OCI-M1 (cell line): ENCODE results near the gene ENOX1.

Source experiments
- DNase-seq: peaks from one replicate; lab custom pipeline; 2025; lab: John Stamatoyannopoulos, UW

The ENOX1 gene

GRCh38 chr13:43785650-43786471 is 911 bp downstream of the ENOX1 start:
- DNase-seq = no peak

- DNase-seq = no peak
Measured at GRCh38 chr13:43785261-43785649, 1.5 kb downstream of the ENOX1 start.

GRCh38 chr13:43784496-43784895 is 2.3 kb downstream of the ENOX1 start:
- DNase-seq = no peak

GRCh38 chr13:43783820-43784219 is 3.0 kb downstream of the ENOX1 start:
- no peak for DNase-seq

GRCh38 chr13:43782686-43783085 is 4.1 kb downstream of the ENOX1 start:
- DNase-seq = no peak

- DNase-seq = no peak
Measured at GRCh38 chr13:43780666-43781065, 6.1 kb downstream of the ENOX1 start.

- no peak for DNase-seq
Measured at GRCh38 chr13:43776501-43777079, 10.2 kb downstream of the ENOX1 start.

GRCh38 chr13:43776006-43776405 is 10.8 kb downstream of the ENOX1 start:
- DNase-seq = no peak

GRCh38 chr13:43773602-43774001 is 13.2 kb downstream of the ENOX1 start:
- DNase-seq = no peak

- DNase-seq = no peak
Measured at GRCh38 chr13:43770871-43771270, 15.9 kb downstream of the ENOX1 start.

- DNase-seq = no peak
Measured at GRCh38 chr13:43769529-43769928, 17.2 kb downstream of the ENOX1 start.

GRCh38 chr13:43767341-43767931 is 19.3 kb downstream of the ENOX1 start:
- no peak for DNase-seq

GRCh38 chr13:43766725-43767124 is 20.0 kb downstream of the ENOX1 start:
- DNase-seq = no peak

GRCh38 chr13:43764349-43764748 is 22.4 kb downstream of the ENOX1 start:
- DNase-seq = no peak

GRCh38 chr13:43763143-43763759 is 23.5 kb downstream of the ENOX1 start:
- DNase-seq = no peak

- no peak for DNase-seq
Measured at GRCh38 chr13:43761616-43762315, 25.0 kb downstream of the ENOX1 start.

GRCh38 chr13:43760257-43760656 is 26.5 kb downstream of the ENOX1 start:
- DNase-seq = no peak

GRCh38 chr13:43758834-43759233 is 27.9 kb downstream of the ENOX1 start:
- peak; percentile 57 for DNase-seq

- DNase-seq = no peak
Measured at GRCh38 chr13:43757266-43757665, 29.5 kb downstream of the ENOX1 start.

- no peak for DNase-seq
Measured at GRCh38 chr13:43755844-43756243, 30.9 kb downstream of the ENOX1 start.

GRCh38 chr13:43751624-43752023 is 35.1 kb downstream of the ENOX1 start:
- DNase-seq = no peak

- no peak for DNase-seq
Measured at GRCh38 chr13:43749503-43749902, 37.3 kb downstream of the ENOX1 start.
